M059J (cell line): ENCODE results near the gene LCE7A. TPM values are rescaled to one million over a fixed set of nuclear protein-coding genes. Genes with fewer than 3 reads are reported as not detected.

Experiments used
- DNase-seq: peaks from one replicate; pipeline ENCODE4 v3.0.0-alpha.2; 2012; ENCODE audit warnings: low read depth
- total RNA-seq: library from RNA; depleted of rRNA; stranded (reverse); fragments of >200 nt; shearing (Covaris generic); gene quantifications from 2 replicates; pipeline ENCODE4 v1.2.3, GENCODE V29; 2014; rRNA removed

Gene LCE7A
- total RNA-seq, 1 experiment from 2014 or later: not detected

- DNase-seq: no peak
Measured at GRCh38 chr1:152880316-152880715, 20.5 kb downstream of the LCE7A start.

GRCh38 chr1:152880907-152881306 is 21.1 kb downstream of the LCE7A start:
- DNase-seq: no peak

GRCh38 chr1:152884085-152884484 is 24.3 kb downstream of the LCE7A start:
- no peak for DNase-seq

GRCh38 chr1:152884506-152884905 is 24.7 kb downstream of the LCE7A start:
- no peak for DNase-seq

- DNase-seq: peak; percentile 61
Measured at GRCh38 chr1:152884966-152885624, 25.3 kb downstream of the LCE7A start.

GRCh38 chr1:152886085-152886484 is 26.3 kb downstream of the LCE7A start:
- no peak for DNase-seq

GRCh38 chr1:152886758-152887409 is 27.1 kb downstream of the LCE7A start:
- DNase-seq: peak; percentile 15

- no peak for DNase-seq
Measured at GRCh38 chr1:152888126-152888525, 28.3 kb downstream of the LCE7A start.

- DNase-seq: no peak
Measured at GRCh38 chr1:152899027-152899426, 39.2 kb downstream of the LCE7A start.

- no peak for DNase-seq
Measured at GRCh38 chr1:152899883-152900282, 40.1 kb downstream of the LCE7A start.

GRCh38 chr1:152901631-152902030 is 41.8 kb downstream of the LCE7A start:
- no peak for DNase-seq

GRCh38 chr1:152902636-152903035 is 42.8 kb downstream of the LCE7A start:
- DNase-seq: no peak

GRCh38 chr1:152904688-152905440 is 45.1 kb downstream of the LCE7A start:
- no peak for DNase-seq

GRCh38 chr1:152906023-152906565 is 46.3 kb downstream of the LCE7A start:
- peak; percentile 90 for DNase-seq

- DNase-seq: peak; percentile 75
Measured at GRCh38 chr1:152907686-152908601, 48.1 kb downstream of the LCE7A start, which contains the start of gene IVL. IVL (plus strand) TSS chr1:152908546; CDS start chr1:152909798, 1,252 bp downstream.

- no peak for DNase-seq
Measured at GRCh38 chr1:152909206-152909605, 49.4 kb downstream of the LCE7A start.

Other genes starting within 250 kb of the LCE7A start
- gene LCE3B, start 246.2 kb upstream of the LCE7A start, total RNA-seq: not detected in 2 replicates
- gene LCE3A, start 236.9 kb upstream of the LCE7A start, total RNA-seq: not detected in 2 replicates
- not detected in 2 replicates for gene LCE2D, start 196.6 kb upstream of the LCE7A start, total RNA-seq
- not detected in 2 replicates for gene LCE2C, start 184.7 kb upstream of the LCE7A start, total RNA-seq
- gene LCE2B, start 173.9 kb upstream of the LCE7A start, total RNA-seq: not detected in 2 replicates
- gene LCE2A, start 161.7 kb upstream of the LCE7A start, total RNA-seq: not detected in 2 replicates
- not detected in 2 replicates for gene LCE4A, start 151.8 kb upstream of the LCE7A start, total RNA-seq
- gene KPRP, start 102.0 kb upstream of the LCE7A start, total RNA-seq: not detected in 2 replicates
- gene LCE1F, start 84.9 kb upstream of the LCE7A start, total RNA-seq: not detected in 2 replicates
- not detected in 2 replicates for gene LCE1E, start 73.7 kb upstream of the LCE7A start, total RNA-seq
- gene LCE1D, start 63.3 kb upstream of the LCE7A start, total RNA-seq: not detected in 2 replicates
- gene LCE1C, start 53.3 kb upstream of the LCE7A start, total RNA-seq: not detected in 2 replicates
- not detected in 2 replicates for gene LCE1B, start 48.0 kb upstream of the LCE7A start, total RNA-seq
- not detected in 2 replicates for gene LCE1A, start 32.5 kb upstream of the LCE7A start, total RNA-seq
- not detected in 2 replicates for gene LCE6A, start 17.1 kb upstream of the LCE7A start, total RNA-seq
- gene SMCP, start 18.3 kb downstream of the LCE7A start, total RNA-seq: not detected in 2 replicates
- gene IVL, start 48.5 kb downstream of the LCE7A start, total RNA-seq: not detected in 2 replicates
- gene SPRR5, start 87.2 kb downstream of the LCE7A start, total RNA-seq: not detected in 2 replicates
- not detected in 2 replicates for gene SPRR4, start 110.7 kb downstream of the LCE7A start, total RNA-seq
- gene SPRR1A, start 124.1 kb downstream of the LCE7A start, total RNA-seq: not detected in 2 replicates
- gene SPRR3, start 141.8 kb downstream of the LCE7A start, total RNA-seq: not detected in 2 replicates
- not detected in 2 replicates for gene SPRR1B, start 171.2 kb downstream of the LCE7A start, total RNA-seq
- not detected in 2 replicates for gene SPRR2D, start 181.1 kb downstream of the LCE7A start, total RNA-seq
- gene SPRR2A, start 197.5 kb downstream of the LCE7A start, total RNA-seq: not detected in 2 replicates
- gene SPRR2B, start 211.6 kb downstream of the LCE7A start, total RNA-seq: not detected in 2 replicates
- not detected in 2 replicates for gene SPRR2E, start 234.5 kb downstream of the LCE7A start, total RNA-seq